Panc1 (cell line): ENCODE data around the gene PROSER3. TPM values are rescaled to one million over a fixed set of nuclear protein-coding genes. Genes with fewer than 3 reads are reported as not detected.

Experiments used
- ATAC-seq: fragments of 200-7000 bp; cut with Tn5 transposase; 2 replicates; pipeline ENCODE4 v1.9.1; 2020; ENCODE audit warnings: mild to moderate bottlenecking, moderate library complexity
- BruUV-seq: library from RNA; stranded (reverse); fragments of 400-500 nt; replicated peaks from 2 replicates; lab custom pipeline; 2021; lab: Mats Ljungman, UMichigan
- CTCF ChIA-PET: fragments of 300-600 bp; sonication (Branson Sonifier 250); formaldehyde crosslinking; loops from one replicate; lab custom pipeline; 2022; ENCODE audit warnings: antibody characterized with exemption; lab: Charles Lee
- POLR2A ChIA-PET: fragments of 300-600 bp; sonication (Branson Sonifier 250); formaldehyde crosslinking; loops from one replicate; lab custom pipeline; 2022; ENCODE audit warnings: antibody characterized with exemption; lab: Charles Lee
- DNase-seq: peaks from one replicate; pipeline ENCODE4 v3.0.0-alpha.2; 2010; ENCODE audit warnings: low read depth, low spot score
- H3K27ac ChIP-seq: 2 replicates; pipeline ENCODE4 v1.5.1; 2011; ENCODE audit warnings: mild to moderate bottlenecking, low read length, inconsistent platforms
- H3K27me3 ChIP-seq: fragments of 200-500 bp; sonication (Bioruptor generic); 2 replicates; pipeline ENCODE4 v1.6.0; 2014; ENCODE audit warnings: low read length, inconsistent platforms; ENCODE audit not compliant: control insufficient read depth, insufficient read depth
- H3K36me3 ChIP-seq: fragments of 200-500 bp; sonication (Bioruptor generic); 2 replicates; pipeline ENCODE4 v1.5.1; 2014; ENCODE audit warnings: inconsistent platforms, mild to moderate bottlenecking, low read length, moderate library complexity; ENCODE audit not compliant: control insufficient read depth, insufficient read depth
- H3K4me1 ChIP-seq: 2 replicates; pipeline ENCODE4 v1.5.1; 2011; ENCODE audit warnings: inconsistent platforms, mild to moderate bottlenecking, low read length, moderate library complexity; ENCODE audit not compliant: control insufficient read depth, insufficient read depth
- H3K4me3 ChIP-seq, 2 experiments: 2 replicates each; pipeline ENCODE4 v1.5.1; 2011 to 2012; ENCODE audit warnings: low read depth in 2 of 2, low read length in 2 of 2, mild to moderate bottlenecking in 2 of 2, inconsistent platforms in 1 of 2, moderate library complexity in 1 of 2
- H3K9me3 ChIP-seq: fragments of 200-500 bp; sonication (Bioruptor generic); 2 replicates; pipeline ENCODE4 v1.5.1; 2014; ENCODE audit warnings: low read depth, mild to moderate bottlenecking, inconsistent platforms, low read length, moderate library complexity; ENCODE audit not compliant: control insufficient read depth, insufficient read depth
- POLR2AphosphoS5 ChIP-seq: IDR thresholded peaks from 2 replicates; pipeline ENCODE4 v1.6.1; 2012; ENCODE audit warnings: mild to moderate bottlenecking, low read depth, low read length, moderate library complexity
- SIN3A ChIP-seq: IDR thresholded peaks from 2 replicates; pipeline ENCODE4 v1.6.1; 2012; ENCODE audit warnings: low read depth, mild to moderate bottlenecking, low read length, moderate library complexity, borderline replicate concordance; ENCODE audit not compliant: insufficient read depth
- TCF7L2 ChIP-seq: IDR thresholded peaks from 2 replicates; pipeline ENCODE4 v1.6.1; 2011; ENCODE audit warnings: mild to moderate bottlenecking, low read depth, low read length, inconsistent platforms
- in situ Hi-C: cut with HindIII; loops from 2 replicates; pipeline ENCODE4 v1.10.0; 2016; ENCODE audit warnings: low sequenced_read_pairs, low pct_unique_long_range_greater_than_20kb
- intact Hi-C: fragments of 100-400 bp; cut with micrococcal nuclease; formaldehyde crosslinking; loops from one replicate; pipeline ENCODE4 v1.10.0; 2022; ENCODE audit not compliant: unreplicated experiment
- total RNA-seq: library from RNA; stranded (reverse); gene quantifications from one replicate; pipeline ENCODE4 v1.2.1, GENCODE V29; 2021; ENCODE audit not compliant: unreplicated experiment
- TF ChIP-seq, protein P1 (sequence below): fragments of 450-650 bp; IDR thresholded peaks from 2 replicates; pipeline ENCODE4 v1.5.1; 2017; ENCODE audit warnings: mild to moderate bottlenecking
- TF ChIP-seq, protein P2 (sequence below), 2 experiments: IDR thresholded peaks; 2 replicates each; pipeline ENCODE4 v1.6.1; 2011 to 2012; ENCODE audit warnings: low read depth in 2 of 2, control low read depth in 1 of 2, low read length in 1 of 2, mild to moderate bottlenecking in 1 of 2, moderate library complexity in 1 of 2; ENCODE audit not compliant: insufficient read depth in 1 of 2

Gene PROSER3
- total RNA-seq, 1 experiment from 2014 or later, result 63.9 TPM

DNA sequence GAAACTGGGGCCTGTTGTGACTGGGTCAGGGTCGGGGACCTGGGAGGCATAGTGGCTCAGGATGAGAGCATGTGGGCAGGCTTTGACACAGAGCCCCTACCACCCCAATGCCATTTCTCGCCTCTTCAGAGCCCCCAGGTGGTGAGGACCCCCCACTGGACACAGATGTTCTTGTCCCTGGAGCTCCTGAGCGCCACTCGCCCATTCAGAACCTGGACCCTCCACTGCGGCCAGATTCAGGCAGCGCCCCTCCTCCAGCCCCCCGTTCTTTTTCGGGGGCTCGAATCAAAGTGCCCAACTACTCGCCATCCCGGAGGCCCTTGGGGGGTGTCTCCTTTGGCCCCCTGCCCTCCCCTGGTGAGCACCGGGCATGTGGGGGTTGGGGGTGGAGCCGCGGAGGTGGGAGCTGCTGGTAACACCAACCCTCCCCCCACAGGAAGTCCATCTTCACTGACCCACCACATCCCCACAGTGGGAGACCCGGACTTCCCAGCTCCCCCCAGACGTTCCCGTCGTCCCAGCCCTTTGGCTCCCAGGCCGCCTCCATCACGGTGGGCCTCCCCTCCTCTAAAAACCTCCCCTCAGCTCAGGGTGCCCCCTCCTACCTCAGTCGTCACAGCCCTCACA is 26.1 kb upstream of the PROSER3 start:
- in situ Hi-C loops, result no loop called here
- ChIA-PET CTCF (no interaction called here), POLR2A (no interaction called here)

DNA sequence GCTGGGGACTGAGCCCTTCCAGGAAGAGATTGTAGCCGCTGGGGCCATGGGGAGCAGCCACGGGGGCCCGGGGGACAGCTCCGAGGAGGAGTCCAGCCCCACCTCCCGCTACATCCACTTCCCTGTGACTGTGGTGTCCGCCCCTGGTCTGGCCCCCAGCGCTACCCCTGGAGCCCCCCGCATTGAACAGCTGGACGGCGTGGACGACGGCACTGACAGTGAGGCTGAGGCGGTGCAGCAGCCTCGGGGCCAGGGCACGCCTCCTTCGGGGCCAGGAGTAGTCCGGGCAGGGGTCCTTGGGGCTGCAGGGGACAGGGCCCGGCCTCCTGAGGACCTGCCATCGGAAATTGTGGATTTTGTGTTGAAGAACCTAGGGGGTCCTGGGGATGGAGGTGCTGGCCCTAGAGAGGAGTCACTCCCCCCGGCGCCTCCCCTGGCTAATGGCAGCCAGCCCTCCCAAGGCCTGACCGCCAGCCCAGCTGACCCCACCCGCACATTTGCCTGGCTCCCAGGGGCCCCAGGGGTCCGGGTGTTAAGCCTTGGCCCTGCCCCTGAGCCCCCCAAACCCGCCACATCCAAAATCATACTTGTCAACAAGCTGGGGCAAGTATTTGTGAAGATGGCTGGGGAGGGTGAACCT is 25.3 kb upstream of the PROSER3 start:
- no peak for DNase-seq
- Histone ChIP-seq H3K9me3 (no peaks in the 10 kb centered on the region), H3K4me3 (no peak overlapping the region), H3K36me3 (peaks cover 11% of the 10 kb centered on the region), H3K4me1 (no peaks in the 10 kb centered on the region), H3K27me3 (no peaks in the 10 kb centered on the region), H3K27ac (no peak overlapping the region)
- TF ChIP-seq SIN3A, result no peak
- TF ChIP-seq POLR2AphosphoS5, result no peak
- TF ChIP-seq TCF7L2, result no peak
- TF ChIP-seq, protein P1, sequence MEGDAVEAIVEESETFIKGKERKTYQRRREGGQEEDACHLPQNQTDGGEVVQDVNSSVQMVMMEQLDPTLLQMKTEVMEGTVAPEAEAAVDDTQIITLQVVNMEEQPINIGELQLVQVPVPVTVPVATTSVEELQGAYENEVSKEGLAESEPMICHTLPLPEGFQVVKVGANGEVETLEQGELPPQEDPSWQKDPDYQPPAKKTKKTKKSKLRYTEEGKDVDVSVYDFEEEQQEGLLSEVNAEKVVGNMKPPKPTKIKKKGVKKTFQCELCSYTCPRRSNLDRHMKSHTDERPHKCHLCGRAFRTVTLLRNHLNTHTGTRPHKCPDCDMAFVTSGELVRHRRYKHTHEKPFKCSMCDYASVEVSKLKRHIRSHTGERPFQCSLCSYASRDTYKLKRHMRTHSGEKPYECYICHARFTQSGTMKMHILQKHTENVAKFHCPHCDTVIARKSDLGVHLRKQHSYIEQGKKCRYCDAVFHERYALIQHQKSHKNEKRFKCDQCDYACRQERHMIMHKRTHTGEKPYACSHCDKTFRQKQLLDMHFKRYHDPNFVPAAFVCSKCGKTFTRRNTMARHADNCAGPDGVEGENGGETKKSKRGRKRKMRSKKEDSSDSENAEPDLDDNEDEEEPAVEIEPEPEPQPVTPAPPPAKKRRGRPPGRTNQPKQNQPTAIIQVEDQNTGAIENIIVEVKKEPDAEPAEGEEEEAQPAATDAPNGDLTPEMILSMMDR, result no peak
- TF ChIP-seq, protein P2, sequence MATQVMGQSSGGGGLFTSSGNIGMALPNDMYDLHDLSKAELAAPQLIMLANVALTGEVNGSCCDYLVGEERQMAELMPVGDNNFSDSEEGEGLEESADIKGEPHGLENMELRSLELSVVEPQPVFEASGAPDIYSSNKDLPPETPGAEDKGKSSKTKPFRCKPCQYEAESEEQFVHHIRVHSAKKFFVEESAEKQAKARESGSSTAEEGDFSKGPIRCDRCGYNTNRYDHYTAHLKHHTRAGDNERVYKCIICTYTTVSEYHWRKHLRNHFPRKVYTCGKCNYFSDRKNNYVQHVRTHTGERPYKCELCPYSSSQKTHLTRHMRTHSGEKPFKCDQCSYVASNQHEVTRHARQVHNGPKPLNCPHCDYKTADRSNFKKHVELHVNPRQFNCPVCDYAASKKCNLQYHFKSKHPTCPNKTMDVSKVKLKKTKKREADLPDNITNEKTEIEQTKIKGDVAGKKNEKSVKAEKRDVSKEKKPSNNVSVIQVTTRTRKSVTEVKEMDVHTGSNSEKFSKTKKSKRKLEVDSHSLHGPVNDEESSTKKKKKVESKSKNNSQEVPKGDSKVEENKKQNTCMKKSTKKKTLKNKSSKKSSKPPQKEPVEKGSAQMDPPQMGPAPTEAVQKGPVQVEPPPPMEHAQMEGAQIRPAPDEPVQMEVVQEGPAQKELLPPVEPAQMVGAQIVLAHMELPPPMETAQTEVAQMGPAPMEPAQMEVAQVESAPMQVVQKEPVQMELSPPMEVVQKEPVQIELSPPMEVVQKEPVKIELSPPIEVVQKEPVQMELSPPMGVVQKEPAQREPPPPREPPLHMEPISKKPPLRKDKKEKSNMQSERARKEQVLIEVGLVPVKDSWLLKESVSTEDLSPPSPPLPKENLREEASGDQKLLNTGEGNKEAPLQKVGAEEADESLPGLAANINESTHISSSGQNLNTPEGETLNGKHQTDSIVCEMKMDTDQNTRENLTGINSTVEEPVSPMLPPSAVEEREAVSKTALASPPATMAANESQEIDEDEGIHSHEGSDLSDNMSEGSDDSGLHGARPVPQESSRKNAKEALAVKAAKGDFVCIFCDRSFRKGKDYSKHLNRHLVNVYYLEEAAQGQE (IDR thresholded peaks at IDR 0.05; ENCODE audit: insufficient read depth in 1 of 2, low read depth in 2 of 2, low read length in 1 of 2), result no peak
- in situ Hi-C loops (no loop called here), intact Hi-C loops (no loop called here)
- ChIA-PET CTCF (interaction anchor here (0.6 kb wide), 1 partner anchor 321 kb away, joined by 4 read pairs; no protein-coding TSS in a partner anchor), POLR2A (no interaction called here)
- no peak for ATAC-seq
- BruUV-seq, result no TSS peak

More for the DNA sequence above, 26.1 kb upstream of the PROSER3 start:
- no peak overlapping the region for H3K4me3 ChIP-seq
- peaks cover 11% of the 10 kb centered on the region for H3K36me3 ChIP-seq
- H3K4me1 ChIP-seq, result no peaks in the 10 kb centered on the region
- no peak for ATAC-seq
- BruUV-seq, result no TSS peak
- H3K27ac ChIP-seq, result no peak overlapping the region
- intact Hi-C loops, result no loop called here
- H3K27me3 ChIP-seq, result no peaks in the 10 kb centered on the region
- H3K9me3 ChIP-seq, result no peaks in the 10 kb centered on the region
- TF ChIP-seq, protein P2 (IDR thresholded peaks at IDR 0.05; ENCODE audit: insufficient read depth in 1 of 2, low read depth in 2 of 2, low read length in 1 of 2), result no peak
- TF ChIP-seq TCF7L2 (no peak), SIN3A (no peak), POLR2AphosphoS5 (no peak)
- TF ChIP-seq, protein P1, result no peak
- no peak for DNase-seq
